ENCODE data around the gene CLTCL1.

DNA sequence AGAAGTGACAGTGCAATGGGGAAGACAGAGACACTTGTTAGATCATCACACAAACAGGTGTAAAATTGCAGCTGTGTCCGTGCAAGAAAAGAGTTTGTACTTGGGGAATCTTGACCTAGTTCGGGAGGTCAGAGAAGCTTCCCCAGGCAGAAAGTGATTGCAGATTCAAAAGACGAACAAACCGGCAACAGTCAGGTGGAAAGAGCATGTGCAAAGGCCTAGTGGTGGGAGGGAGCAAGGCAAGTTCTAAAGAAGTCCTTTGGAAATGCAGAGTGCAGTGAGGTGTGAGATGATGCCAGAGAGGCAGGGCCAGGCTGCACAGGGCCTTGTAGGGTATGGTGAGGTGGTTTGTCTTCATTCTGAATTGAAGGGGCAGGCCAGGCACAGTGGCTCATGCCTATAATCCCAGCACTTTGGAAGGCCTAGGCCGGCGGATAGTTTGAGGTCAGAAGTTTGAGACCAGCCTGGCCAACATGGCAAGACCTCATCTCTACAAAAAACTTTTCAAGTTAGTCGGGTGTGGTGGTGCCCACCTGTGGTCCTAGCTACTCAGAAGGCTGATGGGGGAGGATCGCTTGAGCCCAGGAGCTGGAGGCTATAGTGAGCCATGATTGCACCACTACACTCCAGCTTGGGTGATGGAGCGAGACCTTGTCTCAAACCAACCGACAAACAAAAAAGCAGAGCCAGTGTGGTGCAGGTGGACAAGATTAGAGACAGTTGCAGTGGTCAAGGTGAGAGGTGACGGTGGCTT, 145.1 kb downstream of the CLTCL1 start:
- TF ChIP-seq POLR2AphosphoS5 (IDR thresholded peaks at IDR 0.05) (no peak), POLR2A (IDR thresholded peaks at IDR 0.05) (no peak)
- TF ChIP-seq, protein P1, sequence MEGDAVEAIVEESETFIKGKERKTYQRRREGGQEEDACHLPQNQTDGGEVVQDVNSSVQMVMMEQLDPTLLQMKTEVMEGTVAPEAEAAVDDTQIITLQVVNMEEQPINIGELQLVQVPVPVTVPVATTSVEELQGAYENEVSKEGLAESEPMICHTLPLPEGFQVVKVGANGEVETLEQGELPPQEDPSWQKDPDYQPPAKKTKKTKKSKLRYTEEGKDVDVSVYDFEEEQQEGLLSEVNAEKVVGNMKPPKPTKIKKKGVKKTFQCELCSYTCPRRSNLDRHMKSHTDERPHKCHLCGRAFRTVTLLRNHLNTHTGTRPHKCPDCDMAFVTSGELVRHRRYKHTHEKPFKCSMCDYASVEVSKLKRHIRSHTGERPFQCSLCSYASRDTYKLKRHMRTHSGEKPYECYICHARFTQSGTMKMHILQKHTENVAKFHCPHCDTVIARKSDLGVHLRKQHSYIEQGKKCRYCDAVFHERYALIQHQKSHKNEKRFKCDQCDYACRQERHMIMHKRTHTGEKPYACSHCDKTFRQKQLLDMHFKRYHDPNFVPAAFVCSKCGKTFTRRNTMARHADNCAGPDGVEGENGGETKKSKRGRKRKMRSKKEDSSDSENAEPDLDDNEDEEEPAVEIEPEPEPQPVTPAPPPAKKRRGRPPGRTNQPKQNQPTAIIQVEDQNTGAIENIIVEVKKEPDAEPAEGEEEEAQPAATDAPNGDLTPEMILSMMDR (IDR thresholded peaks at IDR 0.05 in 8 of 11, conservative IDR thresholded peaks at IDR 0.05 in 3 of 11), result no peak
